Neural progenitor cell (in vitro differentiated cells): Measurements from ENCODE around the gene C6orf89. TPM values are rescaled to one million over a fixed set of nuclear protein-coding genes. Genes with fewer than 3 reads are reported as not detected.

ENCODE experiments used
- DNase-seq: peaks from one replicate; pipeline ENCODE4 v3.0.0-alpha.2; 2016; ENCODE audit warnings: low spot score
- H2AFZ ChIP-seq: fragments of 200-600 bp; sonication (generic); replicated peaks from 2 replicates; pipeline ENCODE4 v1.6.1; 2016; ENCODE audit warnings: antibody characterized with exemption
- H3F3A ChIP-seq: fragments of 200-600 bp; sonication (generic); 2 replicates; pipeline ENCODE4 v1.6.1; 2016; ENCODE audit warnings: antibody characterized with exemption, low read depth
- H3K27ac ChIP-seq: fragments of 200-600 bp; sonication (generic); 2 replicates; pipeline ENCODE4 v1.5.1; 2016; ENCODE audit warnings: mild to moderate bottlenecking
- H3K27me3 ChIP-seq: fragments of 200-600 bp; sonication (generic); 2 replicates; pipeline ENCODE4 v1.6.1; 2016; ENCODE audit warnings: mild to moderate bottlenecking, moderate library complexity
- H3K36me3 ChIP-seq: fragments of 200-600 bp; sonication (generic); 2 replicates; pipeline ENCODE4 v1.5.1; 2016
- H3K4me1 ChIP-seq: fragments of 200-600 bp; sonication (generic); 2 replicates; pipeline ENCODE4 v1.6.1; 2016; ENCODE audit warnings: mixed run types
- H3K4me2 ChIP-seq: fragments of 200-600 bp; sonication (generic); 2 replicates; pipeline ENCODE4 v1.6.1; 2016
- H3K4me3 ChIP-seq: fragments of 200-600 bp; sonication (generic); 2 replicates; pipeline ENCODE4 v1.5.1; 2016
- H3K79me2 ChIP-seq: fragments of 200-600 bp; sonication (generic); 2 replicates; pipeline ENCODE4 v1.6.1; 2016; ENCODE audit warnings: low read depth
- H3K9ac ChIP-seq: fragments of 200-600 bp; sonication (generic); 2 replicates; pipeline ENCODE4 v1.6.1; 2016
- H3K9me3 ChIP-seq: fragments of 200-600 bp; sonication (generic); 2 replicates; pipeline ENCODE4 v1.5.1; 2016; ENCODE audit warnings: low read depth
- H4K20me1 ChIP-seq: fragments of 200-600 bp; sonication (generic); 2 replicates; pipeline ENCODE4 v1.6.1; 2016; ENCODE audit warnings: low read depth
- H3K27ac Mint-ChIP-seq: 3 replicates; pipeline ENCODE4 v1.8.0; 2021; ENCODE audit warnings: mixed read lengths
- H3K27me3 Mint-ChIP-seq: 2 replicates; pipeline ENCODE4 v1.8.0; 2022; ENCODE audit warnings: low read depth, mild to moderate bottlenecking, inconsistent platforms, moderate library complexity, mixed read lengths; ENCODE audit not compliant: insufficient read depth
- H3K36me3 Mint-ChIP-seq: 3 replicates; pipeline ENCODE4 v1.8.0; 2021; ENCODE audit warnings: mixed read lengths
- H3K4me1 Mint-ChIP-seq: 3 replicates; pipeline ENCODE4 v1.8.0; 2021; ENCODE audit warnings: mixed read lengths
- H3K4me3 Mint-ChIP-seq: 3 replicates; pipeline ENCODE4 v1.8.0; 2021; ENCODE audit warnings: mild to moderate bottlenecking, moderate library complexity, mixed read lengths
- H3K9me3 Mint-ChIP-seq: 3 replicates; pipeline ENCODE4 v1.8.0; 2020; ENCODE audit warnings: mixed read lengths
- CTCF ChIP-seq: fragments of 200-600 bp; sonication (generic); IDR thresholded peaks from 2 replicates; pipeline ENCODE4 v1.5.1; 2017; ENCODE audit warnings: antibody characterized with exemption, mild to moderate bottlenecking
- EZH2 ChIP-seq: fragments of 200-600 bp; sonication (generic); IDR thresholded peaks from 2 replicates; pipeline ENCODE4 v1.6.1; 2017; ENCODE audit warnings: antibody characterized with exemption, mild to moderate bottlenecking, moderate library complexity
- EZH2phosphoT487 ChIP-seq: fragments of 200-600 bp; sonication (generic); IDR thresholded peaks from 2 replicates; pipeline ENCODE4 v1.6.1; 2017; ENCODE audit warnings: antibody characterized with exemption
- total RNA-seq: library from RNA; depleted of rRNA; stranded (reverse); fragments of >200 nt; gene quantifications from 2 replicates; pipeline ENCODE4 v1.2.3, GENCODE V29; 2015; ENCODE audit warnings: low replicate concordance

C6orf89 gene
- total RNA-seq, 1 donor from 2014 or later = 21.2 TPM

GRCh38 chr6:36954262-36954931 is 68.6 kb downstream of the C6orf89 start, which contains the start of gene PI16:
Gene PI16, plus strand, starts transcription at chr6:36954738. Its CDS starts 23 bp downstream, at chr6:36954761.
- DNase-seq = no peak
- H3K27ac Mint-ChIP-seq = no peak within 1 kb of the TSS
- no peaks in the 10 kb centered on the region for H3F3A ChIP-seq
- H3K27ac ChIP-seq = no peak within 1 kb of the TSS
- H3K4me1 Mint-ChIP-seq = no peaks in the 10 kb centered on the region
- H3K36me3 Mint-ChIP-seq = no peaks in the 10 kb centered on the region
- no peak within 1 kb of the TSS for H3K4me3 Mint-ChIP-seq
- TF ChIP-seq EZH2phosphoT487 (no peak), EZH2 (no peak), CTCF (no peak)
- peaks cover 6% of the 10 kb centered on the region for H3K27me3 Mint-ChIP-seq
- H3K9me3 Mint-ChIP-seq = no peaks in the 10 kb centered on the region
- no peak within 1 kb of the TSS for H3K4me2 ChIP-seq
- no peaks in the 10 kb centered on the region for H3K27me3 ChIP-seq
- H4K20me1 ChIP-seq = no peaks in the 10 kb centered on the region
- H3K79me2 ChIP-seq = no peaks in the 10 kb centered on the region
- H3K9me3 ChIP-seq = no peaks in the 10 kb centered on the region
- H3K9ac ChIP-seq = no peak within 1 kb of the TSS
- H3K4me1 ChIP-seq = no peaks in the 10 kb centered on the region
- no peak within 1 kb of the TSS for H3K4me3 ChIP-seq
- no peaks in the 10 kb centered on the region for H3K36me3 ChIP-seq
- H2AFZ ChIP-seq = no peak within 1 kb of the TSS

GRCh38 chr6:36955136-36955535 is 69.4 kb downstream of the C6orf89 start:
- no peaks in the 10 kb centered on the region for H3K27me3 ChIP-seq
- no peaks in the 10 kb centered on the region for H3K36me3 Mint-ChIP-seq
- no peaks in the 10 kb centered on the region for H3K79me2 ChIP-seq
- no peak overlapping the region for H3K27ac Mint-ChIP-seq
- no peaks in the 10 kb centered on the region for H3K9me3 Mint-ChIP-seq
- no peaks in the 10 kb centered on the region for H3F3A ChIP-seq
- no peaks in the 10 kb centered on the region for H3K4me1 ChIP-seq
- no peak overlapping the region for H3K9ac ChIP-seq
- H3K4me2 ChIP-seq = no peak overlapping the region
- H3K4me1 Mint-ChIP-seq = no peaks in the 10 kb centered on the region
- no peaks in the 10 kb centered on the region for H3K36me3 ChIP-seq
- H3K4me3 ChIP-seq = no peak overlapping the region
- no peak overlapping the region for H2AFZ ChIP-seq
- no peak for DNase-seq
- H3K27me3 Mint-ChIP-seq = peaks cover 6% of the 10 kb centered on the region
- H3K9me3 ChIP-seq = no peaks in the 10 kb centered on the region
- H3K27ac ChIP-seq = no peak overlapping the region
- H3K4me3 Mint-ChIP-seq = no peak overlapping the region
- H4K20me1 ChIP-seq = no peaks in the 10 kb centered on the region
- TF ChIP-seq EZH2 (no peak), CTCF (no peak), EZH2phosphoT487 (no peak)

- H3K9ac ChIP-seq = no peak overlapping the region
- H3K9me3 ChIP-seq = no peaks in the 10 kb centered on the region
- no peaks in the 10 kb centered on the region for H3K9me3 Mint-ChIP-seq
- H3K4me3 ChIP-seq = no peak overlapping the region
- H2AFZ ChIP-seq = no peak overlapping the region
- H3K36me3 ChIP-seq = no peaks in the 10 kb centered on the region
- peaks cover 6% of the 10 kb centered on the region for H3K27me3 Mint-ChIP-seq
- TF ChIP-seq CTCF (no peak), EZH2 (no peak), EZH2phosphoT487 (no peak)
- peaks cover under 1% of the 10 kb centered on the region for H3K4me1 Mint-ChIP-seq
- H3K27me3 ChIP-seq = no peaks in the 10 kb centered on the region
- no peak overlapping the region for H3K27ac Mint-ChIP-seq
- no peaks in the 10 kb centered on the region for H3K4me1 ChIP-seq
- no peak for DNase-seq
- no peaks in the 10 kb centered on the region for H3K36me3 Mint-ChIP-seq
- no peak overlapping the region for H3K27ac ChIP-seq
- no peak overlapping the region for H3K4me2 ChIP-seq
- H4K20me1 ChIP-seq = no peaks in the 10 kb centered on the region
- H3K4me3 Mint-ChIP-seq = no peak overlapping the region
- H3K79me2 ChIP-seq = no peaks in the 10 kb centered on the region
- no peaks in the 10 kb centered on the region for H3F3A ChIP-seq
These were observed 70.1 kb downstream of the C6orf89 start for GRCh38 chr6:36955671-36956445.
